Measurements from ENCODE around the gene PPP4R1. TPM values are rescaled to one million over a fixed set of nuclear protein-coding genes. Genes with fewer than 3 reads are reported as not detected.

Gene PPP4R1
- total RNA-seq, 1 donor from 2014 or later = 132 TPM

DNA sequence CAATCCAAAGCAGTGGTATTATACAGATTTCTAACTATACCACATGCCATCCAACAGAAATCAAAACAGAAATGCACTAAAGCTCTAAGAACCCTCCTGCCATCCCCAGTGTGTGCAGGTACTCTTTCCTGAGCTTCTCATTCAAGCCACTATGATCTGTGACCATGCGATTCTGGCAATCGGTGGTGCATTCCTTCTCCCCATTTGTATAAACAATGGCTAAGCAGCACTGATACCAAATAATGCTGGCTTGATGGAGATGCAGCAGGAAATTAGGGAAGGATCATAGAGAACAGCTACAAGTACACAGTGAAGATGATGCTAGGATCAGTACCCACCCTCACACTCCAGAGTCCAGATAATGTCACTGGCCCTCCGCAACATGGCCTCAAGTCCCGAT, 51.8 kb downstream of the PPP4R1 start:
- Histone ChIP-seq H2AFZ (ENCODE audit: low read depth, low read length) (no peak overlapping the region), H3K4me2 (ENCODE audit: low read length) (no peak overlapping the region), H3K4me3 (ENCODE audit: insufficient read depth, low read depth, low read length) (no peak overlapping the region), H3K9ac (ENCODE audit: low read length) (no peak overlapping the region), H3K27ac (ENCODE audit: low read depth, low read length) (no peak overlapping the region), H3K36me3 (ENCODE audit: insufficient read depth, low read length) (peaks cover 42% of the 10 kb centered on the region), H3K27me3 (ENCODE audit: insufficient read depth, low read length) (no peaks in the 10 kb centered on the region), H3K4me1 (ENCODE audit: insufficient read depth, low read length) (no peaks in the 10 kb centered on the region), H3K9me3 (ENCODE audit: insufficient read depth, low read depth, low read length) (no peaks in the 10 kb centered on the region), H3K79me2 (ENCODE audit: insufficient read depth, low read length) (peaks cover 10% of the 10 kb centered on the region), H4K20me1 (ENCODE audit: insufficient read depth, low read length) (peaks cover 32% of the 10 kb centered on the region)
- Mint-ChIP-seq H3K9me3 (ENCODE audit: unreplicated experiment) (no peaks in the 10 kb centered on the region), H3K27ac (ENCODE audit: unreplicated experiment) (no peak overlapping the region), H3K27me3 (ENCODE audit: low read depth, unreplicated experiment) (no peaks in the 10 kb centered on the region), H3K4me3 (ENCODE audit: unreplicated experiment) (no peak overlapping the region), H3K36me3 (ENCODE audit: low read depth, unreplicated experiment) (peaks cover 16% of the 10 kb centered on the region), H3K4me1 (ENCODE audit: low read depth, unreplicated experiment) (peaks cover 12% of the 10 kb centered on the region)
- FAIRE-seq = no peak
- no peak for TF ChIP-seq EZH2 (IDR thresholded peaks at IDR 0.05; ENCODE audit: insufficient read depth, low read length)
- TF ChIP-seq, protein P1, sequence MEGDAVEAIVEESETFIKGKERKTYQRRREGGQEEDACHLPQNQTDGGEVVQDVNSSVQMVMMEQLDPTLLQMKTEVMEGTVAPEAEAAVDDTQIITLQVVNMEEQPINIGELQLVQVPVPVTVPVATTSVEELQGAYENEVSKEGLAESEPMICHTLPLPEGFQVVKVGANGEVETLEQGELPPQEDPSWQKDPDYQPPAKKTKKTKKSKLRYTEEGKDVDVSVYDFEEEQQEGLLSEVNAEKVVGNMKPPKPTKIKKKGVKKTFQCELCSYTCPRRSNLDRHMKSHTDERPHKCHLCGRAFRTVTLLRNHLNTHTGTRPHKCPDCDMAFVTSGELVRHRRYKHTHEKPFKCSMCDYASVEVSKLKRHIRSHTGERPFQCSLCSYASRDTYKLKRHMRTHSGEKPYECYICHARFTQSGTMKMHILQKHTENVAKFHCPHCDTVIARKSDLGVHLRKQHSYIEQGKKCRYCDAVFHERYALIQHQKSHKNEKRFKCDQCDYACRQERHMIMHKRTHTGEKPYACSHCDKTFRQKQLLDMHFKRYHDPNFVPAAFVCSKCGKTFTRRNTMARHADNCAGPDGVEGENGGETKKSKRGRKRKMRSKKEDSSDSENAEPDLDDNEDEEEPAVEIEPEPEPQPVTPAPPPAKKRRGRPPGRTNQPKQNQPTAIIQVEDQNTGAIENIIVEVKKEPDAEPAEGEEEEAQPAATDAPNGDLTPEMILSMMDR (IDR thresholded peaks at IDR 0.05; ENCODE audit: insufficient read depth, low read depth, low read length) = no peak
- no peak for DNase-seq (ENCODE audit: low read depth)

DNA sequence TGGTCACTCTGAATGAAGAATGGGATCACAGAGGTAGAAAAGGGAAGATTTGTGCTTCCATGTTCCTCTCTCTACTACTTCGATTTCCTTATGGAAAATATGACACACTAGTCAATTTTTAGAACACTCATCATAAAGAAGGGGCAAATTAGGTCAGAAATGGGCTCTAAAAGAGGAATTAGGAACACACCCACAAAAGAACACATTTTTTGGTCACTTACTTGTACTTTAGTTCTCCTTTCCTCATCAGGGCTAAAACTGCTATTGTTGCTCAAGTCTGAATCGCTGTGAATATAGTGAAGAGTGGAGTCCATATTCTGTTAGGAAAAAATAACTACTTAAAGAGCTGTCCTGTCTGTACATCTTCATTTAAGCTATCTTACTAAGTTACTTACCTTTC, 52.6 kb downstream of the PPP4R1 start:
- no peak overlapping the region for H3K27ac Mint-ChIP-seq (ENCODE audit: unreplicated experiment)
- Histone ChIP-seq H3K4me3 (ENCODE audit: insufficient read depth, low read depth, low read length) (no peak overlapping the region), H3K4me2 (ENCODE audit: low read length) (no peak overlapping the region), H3K9me3 (ENCODE audit: insufficient read depth, low read depth, low read length) (no peaks in the 10 kb centered on the region), H3K4me1 (ENCODE audit: insufficient read depth, low read length) (no peaks in the 10 kb centered on the region), H3K27me3 (ENCODE audit: insufficient read depth, low read length) (no peaks in the 10 kb centered on the region), H4K20me1 (ENCODE audit: insufficient read depth, low read length) (peaks cover 25% of the 10 kb centered on the region), H3K79me2 (ENCODE audit: insufficient read depth, low read length) (peaks cover 5% of the 10 kb centered on the region), H3K9ac (ENCODE audit: low read length) (no peak overlapping the region), H2AFZ (ENCODE audit: low read depth, low read length) (no peak overlapping the region), H3K27ac (ENCODE audit: low read depth, low read length) (no peak overlapping the region), H3K36me3 (ENCODE audit: insufficient read depth, low read length) (peaks cover 43% of the 10 kb centered on the region)
- H3K4me1 Mint-ChIP-seq (ENCODE audit: low read depth, unreplicated experiment) = peaks cover 14% of the 10 kb centered on the region
- TF ChIP-seq EZH2 (IDR thresholded peaks at IDR 0.05; ENCODE audit: insufficient read depth, low read length) = no peak
- TF ChIP-seq, protein P1 (IDR thresholded peaks at IDR 0.05; ENCODE audit: insufficient read depth, low read depth, low read length) = no peak
- FAIRE-seq (no peak), DNase-seq (ENCODE audit: low read depth) (no peak)
- H3K27me3 Mint-ChIP-seq (ENCODE audit: low read depth, unreplicated experiment) = no peaks in the 10 kb centered on the region
- no peaks in the 10 kb centered on the region for H3K9me3 Mint-ChIP-seq (ENCODE audit: unreplicated experiment)
- H3K4me3 Mint-ChIP-seq (ENCODE audit: unreplicated experiment) = no peak overlapping the region
- peaks cover 19% of the 10 kb centered on the region for H3K36me3 Mint-ChIP-seq (ENCODE audit: low read depth, unreplicated experiment)

DNA sequence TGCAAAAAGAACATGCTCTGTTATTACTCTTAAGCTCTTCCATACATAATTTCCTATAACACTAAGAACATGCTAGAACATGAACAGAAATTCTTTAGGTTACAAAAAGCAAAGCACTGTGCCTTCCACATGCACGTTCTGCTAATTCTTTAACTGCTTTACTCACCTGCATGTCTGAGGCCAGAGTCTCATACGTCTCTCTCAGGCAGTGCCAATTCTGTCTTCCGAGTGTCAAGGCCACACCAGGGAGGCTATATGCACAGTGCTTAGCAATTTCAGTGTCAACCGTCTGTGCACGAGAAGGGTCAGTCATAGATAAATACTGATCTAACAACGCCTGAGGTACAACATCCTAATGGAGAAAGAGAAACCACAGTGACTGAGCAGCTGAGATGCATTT, 55.1 kb downstream of the PPP4R1 start:
- H3K4me1 ChIP-seq (ENCODE audit: insufficient read depth, low read length) = no peaks in the 10 kb centered on the region
- Mint-ChIP-seq H3K27me3 (ENCODE audit: low read depth, unreplicated experiment) (no peaks in the 10 kb centered on the region), H3K9me3 (ENCODE audit: unreplicated experiment) (no peaks in the 10 kb centered on the region), H3K36me3 (ENCODE audit: low read depth, unreplicated experiment) (peaks cover 27% of the 10 kb centered on the region), H3K4me1 (ENCODE audit: low read depth, unreplicated experiment) (peaks cover 14% of the 10 kb centered on the region), H3K27ac (ENCODE audit: unreplicated experiment) (no peak overlapping the region), H3K4me3 (ENCODE audit: unreplicated experiment) (no peak overlapping the region)
- H3K27ac ChIP-seq (ENCODE audit: low read depth, low read length) = no peak overlapping the region
- H2AFZ ChIP-seq (ENCODE audit: low read depth, low read length) = no peak overlapping the region
- H3K4me3 ChIP-seq (ENCODE audit: insufficient read depth, low read depth, low read length) = no peak overlapping the region
- H3K79me2 ChIP-seq (ENCODE audit: insufficient read depth, low read length) = peaks cover 2% of the 10 kb centered on the region
- DNase-seq (ENCODE audit: low read depth) = no peak
- FAIRE-seq = no peak
- no peak overlapping the region for H3K9ac ChIP-seq (ENCODE audit: low read length)
- H3K9me3 ChIP-seq (ENCODE audit: insufficient read depth, low read depth, low read length) = no peaks in the 10 kb centered on the region
- H3K4me2 ChIP-seq (ENCODE audit: low read length) = no peak overlapping the region
- peaks cover 49% of the 10 kb centered on the region for H3K36me3 ChIP-seq (ENCODE audit: insufficient read depth, low read length)
- H4K20me1 ChIP-seq (ENCODE audit: insufficient read depth, low read length) = peaks cover 7% of the 10 kb centered on the region
- TF ChIP-seq, protein P1 (IDR thresholded peaks at IDR 0.05; ENCODE audit: insufficient read depth, low read depth, low read length) = no peak
- TF ChIP-seq EZH2 (IDR thresholded peaks at IDR 0.05; ENCODE audit: insufficient read depth, low read length) = no peak
- H3K27me3 ChIP-seq (ENCODE audit: insufficient read depth, low read length) = no peaks in the 10 kb centered on the region

All from astrocyte (in vitro differentiated cells and primary cell).